HG02938 (cell line): ENCODE results near the gene TPM2.

ENCODE experiments used
- ATAC-seq: cut with Tn5 transposase; IDR thresholded peaks from one replicate; pipeline ENCODE4 v1.9.1; 2021; ENCODE audit warnings: mild to moderate bottlenecking, moderate library complexity; ENCODE audit not compliant: unreplicated experiment

TPM2 gene

GRCh38 chr9:35696520-35697215 is 6.9 kb upstream of the TPM2 start:
- ATAC-seq = no peak

DNA sequence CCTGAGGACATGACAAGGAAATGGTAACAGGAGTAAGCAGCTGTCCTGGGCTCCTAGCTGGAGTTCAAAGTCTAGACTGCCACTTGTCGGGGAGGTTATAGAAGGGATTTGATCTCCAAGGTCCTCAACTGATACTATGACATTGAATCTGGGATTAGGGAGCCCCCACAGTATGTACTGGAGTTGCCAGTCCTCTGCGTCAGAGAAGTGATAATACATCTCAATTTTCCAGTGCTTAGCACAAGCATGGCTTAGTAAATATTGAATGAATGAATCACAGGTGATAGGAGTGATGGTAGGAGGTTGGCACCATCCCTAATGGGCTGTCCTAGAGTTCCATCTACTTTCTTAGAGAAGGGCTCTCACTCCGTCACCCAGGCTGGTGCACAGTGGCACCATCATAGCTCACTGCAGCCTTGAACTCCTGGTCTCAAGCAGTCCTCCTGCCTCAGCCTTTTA is 6.2 kb upstream of the TPM2 start:
- no peak for ATAC-seq

- no peak for ATAC-seq
These were observed 2.1 kb upstream of the TPM2 start for GRCh38 chr9:35691757-35692301.

- no peak for ATAC-seq
These were observed 1.6 kb upstream of the TPM2 start for GRCh38 chr9:35691334-35691650.

GRCh38 chr9:35690614-35691333 is 1.0 kb upstream of the TPM2 start:
- ATAC-seq = no peak

DNA sequence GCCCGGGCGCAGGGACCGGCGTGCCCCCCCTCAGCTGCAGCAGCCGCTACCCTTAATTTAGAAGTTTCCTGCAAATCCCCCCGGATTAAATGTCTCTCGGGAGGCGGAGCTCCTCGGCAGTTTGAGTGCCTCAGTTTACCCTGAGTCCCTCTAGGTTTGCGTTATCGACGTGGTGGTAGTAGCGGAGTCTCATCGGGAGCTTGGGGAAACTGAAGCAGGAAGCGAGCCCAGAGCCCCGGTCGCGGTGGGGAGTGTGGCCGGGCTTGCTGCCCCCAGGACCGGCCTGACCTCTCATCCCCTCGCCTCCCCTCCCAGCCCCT is 529 bp upstream of the TPM2 start:
- no peak for ATAC-seq

- no peak for ATAC-seq
These were observed 875 bp downstream of the TPM2 start for GRCh38 chr9:35688558-35689541.

GRCh38 chr9:35687972-35688557 is 1.7 kb downstream of the TPM2 start:
- ATAC-seq = no peak

DNA sequence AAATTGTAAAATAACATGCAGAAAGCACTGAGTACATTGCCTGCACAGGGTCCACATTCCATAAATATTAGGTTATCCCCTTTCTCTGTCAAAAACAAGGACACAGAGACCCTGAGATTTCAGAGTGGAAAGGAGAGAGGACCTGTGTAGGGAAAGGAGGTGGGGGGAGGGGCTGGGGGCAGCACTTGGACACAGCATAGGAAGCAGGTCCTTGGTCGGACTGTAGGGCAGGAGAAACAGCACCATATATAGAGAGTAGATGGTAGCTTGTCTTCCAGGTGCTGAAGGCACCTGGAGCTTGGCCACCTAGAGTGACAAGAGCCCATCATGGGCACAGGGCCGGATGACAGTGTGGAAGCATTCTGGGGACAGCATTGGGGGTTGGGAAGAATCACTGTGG is 2.4 kb downstream of the TPM2 start:
- no peak for ATAC-seq

GRCh38 chr9:35686222-35687203 is 3.2 kb downstream of the TPM2 start:
- no peak for ATAC-seq

DNA sequence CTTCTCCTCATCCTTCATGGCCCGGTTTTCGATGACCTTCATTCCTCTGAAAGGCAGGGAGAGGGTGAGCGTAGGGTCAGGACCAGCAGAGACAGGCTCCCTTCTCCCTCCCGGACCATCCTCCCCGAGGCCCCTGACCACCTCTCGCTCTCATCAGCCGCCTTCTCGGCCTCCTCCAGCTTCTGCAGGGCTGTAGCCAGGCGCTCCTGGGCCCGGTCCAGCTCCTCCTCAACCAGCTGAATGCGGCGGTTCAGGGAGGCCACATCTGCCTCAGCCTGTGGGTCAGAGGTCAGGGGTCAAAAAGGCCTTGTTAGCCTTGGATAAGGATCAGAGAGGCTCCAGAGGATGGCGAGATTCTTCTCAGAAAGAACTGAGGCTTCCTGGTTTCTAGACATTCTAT is 4.2 kb downstream of the TPM2 start:
- no peak for ATAC-seq

DNA sequence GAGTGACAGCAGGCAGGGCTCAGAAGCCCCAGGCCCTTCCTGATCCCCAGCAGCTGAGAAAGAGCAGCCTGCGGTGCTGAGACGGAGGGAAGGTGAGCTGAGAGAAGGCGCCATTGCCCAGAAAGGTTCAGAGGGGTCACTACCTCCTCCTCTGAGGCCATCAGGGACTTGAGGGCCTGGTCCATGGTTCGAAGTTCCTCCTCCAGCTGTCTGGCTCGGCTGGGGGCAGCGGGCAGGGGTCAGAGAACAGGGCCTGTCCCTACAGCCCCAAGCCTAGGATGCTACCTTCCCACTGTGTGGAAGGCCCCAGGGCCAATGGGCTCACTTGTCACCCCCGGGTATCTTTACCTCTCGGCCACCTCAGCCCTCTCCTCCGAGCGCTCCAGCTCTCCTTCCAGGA is 4.8 kb downstream of the TPM2 start:
- ATAC-seq = no peak

GRCh38 chr9:35683323-35683722 is 6.4 kb downstream of the TPM2 start:
- no peak for ATAC-seq

DNA sequence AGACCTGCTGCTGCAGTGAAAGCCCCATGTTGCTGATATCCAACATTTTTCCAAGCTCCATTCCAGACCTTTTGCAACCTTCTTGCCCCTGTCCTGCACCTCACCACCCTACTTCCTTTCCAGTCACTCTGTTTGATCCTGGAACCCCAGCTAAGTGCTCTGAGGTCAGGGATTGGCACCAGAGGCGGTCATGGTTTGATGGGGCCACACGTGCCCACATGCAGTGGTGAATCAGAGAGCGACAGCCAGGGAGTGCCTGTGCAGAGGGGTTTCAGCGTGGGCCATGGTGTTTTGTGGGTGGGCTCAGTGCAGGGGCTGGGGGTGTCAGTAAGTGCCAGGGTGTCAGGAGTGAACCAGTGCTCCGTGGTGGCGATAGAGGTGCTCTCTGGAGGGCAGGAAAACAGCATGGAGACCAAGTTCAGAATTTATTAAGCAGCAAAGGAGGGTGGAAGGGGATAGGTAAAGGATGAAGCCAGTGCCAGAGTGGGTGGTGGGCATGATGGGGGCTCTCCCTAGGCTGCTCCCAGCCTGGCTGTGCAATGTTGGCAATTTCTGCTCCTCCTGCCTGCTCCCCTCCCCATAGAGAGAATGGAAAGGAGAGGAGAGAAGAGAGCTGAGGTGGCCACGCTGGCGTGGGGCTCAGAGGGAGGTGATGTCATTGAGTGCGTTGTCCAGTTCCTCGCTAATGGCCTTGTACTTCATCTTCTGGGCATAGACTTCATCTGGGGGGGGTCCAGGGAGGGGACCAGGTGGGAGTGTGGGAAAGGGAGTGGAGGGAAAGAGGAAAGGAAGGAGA is 7.0 kb downstream of the TPM2 start:
- ATAC-seq = no peak

DNA sequence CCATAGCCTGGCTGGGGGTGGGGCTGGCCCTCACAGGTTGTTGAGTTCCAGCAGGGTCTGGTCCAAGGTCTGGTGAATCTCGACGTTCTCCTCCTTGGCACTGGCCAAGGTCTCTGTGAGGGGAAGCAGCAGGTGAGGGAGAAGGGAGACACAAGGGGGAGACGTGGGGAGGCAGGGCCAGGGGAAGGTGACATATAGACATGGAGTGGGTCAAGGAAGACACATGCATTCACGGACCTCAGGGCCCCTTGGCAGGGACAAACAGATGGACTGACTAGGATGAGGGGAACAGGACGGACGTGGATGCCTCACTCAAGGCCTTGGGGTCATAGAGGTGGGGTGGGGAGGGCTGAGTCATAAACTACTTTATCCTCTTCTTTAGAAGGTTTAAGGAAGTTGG is 7.7 kb downstream of the TPM2 start:
- no peak for ATAC-seq

DNA sequence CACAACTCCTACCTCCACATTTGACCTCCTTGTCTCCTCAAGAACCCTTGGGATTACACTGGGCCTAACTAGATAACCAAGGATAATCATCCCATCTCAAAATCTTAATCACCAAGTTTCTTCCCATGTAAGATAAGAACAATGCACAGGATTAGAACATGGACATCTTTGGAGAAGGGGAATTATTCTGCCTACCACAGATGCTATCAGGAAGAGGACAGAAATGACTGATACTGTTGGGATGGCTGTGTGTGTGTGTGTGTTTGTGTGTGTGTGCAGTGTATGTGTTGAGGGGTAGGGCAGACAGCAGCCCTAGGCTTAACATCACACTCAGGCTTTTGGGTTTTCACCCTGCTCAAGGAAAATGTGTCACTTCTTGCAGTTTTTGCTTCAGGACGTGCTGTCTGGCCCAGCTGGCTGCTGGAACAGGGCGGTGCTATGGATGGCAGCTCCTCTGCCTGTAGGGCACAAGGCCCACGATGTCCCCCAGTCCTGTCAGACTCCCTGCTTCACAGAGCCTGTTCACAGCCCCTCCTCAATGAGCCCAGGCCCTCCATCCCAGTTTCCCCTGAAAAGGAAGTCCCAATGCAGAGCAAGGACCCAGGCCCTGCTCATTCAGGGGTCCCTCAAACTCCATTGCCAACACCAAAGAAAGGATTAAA is 8.3 kb downstream of the TPM2 start:
- no peak for ATAC-seq

DNA sequence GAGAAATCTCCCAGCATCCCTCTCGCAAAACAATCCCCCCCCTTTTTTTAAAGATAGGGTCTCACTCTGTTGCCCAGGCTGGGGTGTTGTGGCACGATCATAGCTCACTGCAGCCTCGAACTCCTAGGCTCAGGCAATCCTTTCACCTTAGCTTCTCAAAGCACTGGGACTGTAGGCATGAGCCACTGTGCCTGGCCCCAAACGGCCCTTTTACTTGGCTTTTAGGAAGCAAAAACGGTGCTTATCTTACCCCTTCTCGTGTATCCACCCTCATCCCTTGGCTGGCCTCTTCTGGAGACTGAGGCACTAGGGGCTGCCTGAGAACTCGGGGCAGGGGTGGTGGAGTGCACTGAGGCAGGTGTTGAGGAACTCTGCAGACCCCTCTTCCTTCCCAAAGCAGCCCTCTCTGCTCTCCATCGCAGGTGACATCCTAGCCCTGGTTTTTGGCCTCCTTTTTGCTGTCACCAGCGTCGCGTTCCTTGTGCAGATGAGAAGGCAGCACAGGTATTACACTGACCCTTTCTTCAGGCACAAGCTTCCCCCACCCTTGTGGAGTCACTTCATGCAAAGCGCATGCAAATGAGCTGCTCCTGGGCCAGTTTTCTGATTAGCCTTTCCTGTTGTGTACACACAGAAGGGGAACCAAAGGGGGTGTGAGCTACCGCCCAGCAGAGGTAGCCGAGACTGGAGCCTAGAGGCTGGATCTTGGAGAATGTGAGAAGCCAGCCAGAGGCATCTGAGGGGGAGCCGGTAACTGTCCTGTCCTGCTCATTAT is 9.2 kb downstream of the TPM2 start:
- ATAC-seq = no peak
